Ramos (cell line): Measurements from ENCODE around the gene SH2D3C.

ENCODE experiments used
- in situ Hi-C: fragments of 300-500 bp; cut with MboI; formaldehyde crosslinking; loops from one replicate; pipeline ENCODE4 v1.14.3; 2022; ENCODE audit warnings: low sequenced_read_pairs; ENCODE audit not compliant: unreplicated experiment

Gene SH2D3C

GRCh38 chr9:127788337-127789011 lies 10.0 kb upstream of the SH2D3C start:
- in situ Hi-C loops = no loop called here

GRCh38 chr9:127786773-127787104 lies 8.3 kb upstream of the SH2D3C start:
- in situ Hi-C loops = no loop called here

DNA sequence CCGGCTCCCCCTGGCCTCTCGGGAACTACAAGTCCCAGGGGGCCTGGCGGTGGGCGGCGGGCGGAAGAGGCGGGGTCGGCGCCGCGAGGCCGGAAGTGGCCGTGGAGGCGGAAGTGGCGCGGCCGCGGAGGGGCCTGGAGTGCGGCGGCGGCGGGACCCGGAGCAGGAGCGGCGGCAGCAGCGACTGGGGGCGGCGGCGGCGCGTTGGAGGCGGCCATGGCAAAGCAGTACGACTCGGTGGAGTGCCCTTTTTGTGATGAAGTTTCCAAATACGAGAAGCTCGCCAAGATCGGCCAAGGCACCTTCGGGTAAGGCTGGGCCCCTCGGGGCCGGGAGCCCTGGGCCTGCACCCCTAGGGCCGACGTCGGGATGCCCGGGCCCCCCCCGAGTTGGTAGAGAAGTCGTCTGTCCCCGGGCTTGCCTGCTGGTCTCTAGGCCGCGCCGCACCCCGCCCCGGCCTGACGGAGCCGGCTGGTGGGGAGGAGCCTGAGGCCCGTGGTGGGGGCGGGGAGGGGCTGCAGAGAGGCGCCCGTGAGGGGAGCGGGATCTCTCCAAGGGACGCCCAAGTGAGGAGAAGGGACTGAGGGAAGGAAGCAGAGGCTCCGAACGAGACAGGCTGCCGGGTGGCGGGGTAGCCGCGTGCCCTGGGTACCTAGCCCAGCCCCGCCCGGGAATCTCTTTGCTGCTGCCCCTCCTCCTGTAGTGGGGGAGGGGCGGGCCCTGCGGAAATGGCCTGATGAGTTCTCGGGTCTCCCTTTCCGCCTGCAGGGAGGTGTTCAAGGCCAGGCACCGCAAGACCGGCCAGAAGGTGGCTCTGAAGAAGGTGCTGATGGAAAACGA lies 7.7 kb upstream of the SH2D3C start, which contains the start of gene CDK9:
Gene CDK9 (plus strand): TSS at position 102 of the 840 bp plus-strand sequence. CDS start 115 bp downstream, at position 217.
- in situ Hi-C loops = no loop called here

- in situ Hi-C loops = no loop called here
These were observed 6.8 kb upstream of the SH2D3C start for GRCh38 chr9:127785023-127785932.

- in situ Hi-C loops = loop anchor here (5.0 kb wide), 1 partner anchor 129 kb away; no protein-coding TSS in a partner anchor
These were observed 4.9 kb upstream of the SH2D3C start for GRCh38 chr9:127783111-127784008.

DNA sequence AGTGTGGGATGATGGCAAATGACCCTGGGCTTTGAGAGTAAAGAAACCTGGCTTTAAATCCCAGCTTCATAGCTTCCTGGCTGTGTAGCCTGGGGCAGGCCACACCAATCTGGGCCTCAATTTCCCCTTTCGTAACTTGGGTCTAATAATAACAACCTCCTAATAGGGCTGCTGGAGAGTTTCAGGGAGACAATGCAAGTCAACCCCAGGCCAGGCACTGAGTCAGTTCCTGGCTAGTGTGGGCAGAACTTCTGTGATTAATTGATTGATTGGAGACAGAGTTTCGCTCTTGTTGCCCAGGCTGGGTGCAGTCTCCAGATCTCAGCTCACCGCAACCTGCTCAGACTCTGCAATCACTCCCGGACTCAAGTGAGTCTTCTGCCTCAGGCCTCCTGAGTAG lies 3.3 kb upstream of the SH2D3C start:
- in situ Hi-C loops = loop anchor here (5.0 kb wide), 1 partner anchor 130 kb away; no protein-coding TSS in a partner anchor

DNA sequence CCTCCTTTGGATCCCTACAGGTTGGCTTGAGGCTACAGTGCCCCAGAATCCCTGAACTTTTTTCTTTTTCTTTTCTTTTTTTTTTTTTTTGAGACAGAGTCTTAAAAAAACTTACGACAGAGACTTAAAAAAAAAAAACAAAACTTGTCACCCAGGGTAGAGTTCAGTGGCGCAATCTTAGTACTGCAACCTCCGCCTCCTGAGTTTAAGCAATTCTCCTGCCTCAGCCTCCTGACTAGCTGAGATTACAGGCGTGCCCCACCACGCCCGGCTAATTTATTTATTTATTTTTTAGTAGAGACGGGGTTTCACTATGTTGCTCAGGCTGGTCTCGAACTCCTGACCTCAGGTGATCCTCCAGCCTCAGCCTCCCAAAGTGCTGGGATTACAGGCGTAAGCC lies 2.4 kb upstream of the SH2D3C start:
- in situ Hi-C loops = loop anchor here (5.0 kb wide), 1 partner anchor 131 kb away; no protein-coding TSS in a partner anchor

- in situ Hi-C loops = loop anchor here (5.0 kb wide), 1 partner anchor 132 kb away; no protein-coding TSS in a partner anchor
These were observed 1.8 kb upstream of the SH2D3C start for GRCh38 chr9:127780126-127780885.

GRCh38 chr9:127779136-127779981 lies 893 bp upstream of the SH2D3C start:
- in situ Hi-C loops = no loop called here

DNA sequence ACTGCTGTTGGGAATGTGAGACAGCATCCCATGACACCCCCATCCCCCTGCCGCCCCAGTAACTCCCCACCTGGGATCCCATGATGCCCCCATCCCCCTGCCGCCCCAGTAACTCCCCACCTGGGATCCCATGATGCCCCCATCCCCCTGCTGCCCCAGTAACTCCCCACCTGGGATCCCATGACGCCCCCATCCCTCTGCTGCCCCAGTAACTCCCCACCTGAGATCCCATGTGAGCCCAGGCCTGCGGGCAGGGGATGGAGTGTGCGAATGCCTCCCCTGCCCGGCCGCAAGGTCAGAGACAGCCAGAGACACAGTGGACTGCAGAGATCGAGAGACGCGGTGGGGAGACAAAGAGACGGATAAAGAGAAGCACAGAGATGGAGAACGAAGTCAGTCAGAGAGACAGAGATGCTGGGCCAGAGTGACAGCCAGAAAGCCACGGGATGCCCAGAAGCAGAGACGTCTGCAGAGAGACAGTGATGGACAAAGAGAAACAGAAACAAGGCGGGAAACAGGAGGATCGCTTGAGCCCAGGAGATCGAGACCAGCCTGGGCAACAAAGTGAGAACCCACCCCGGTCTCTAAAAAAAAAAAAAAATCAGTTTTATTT lies 992 bp downstream of the SH2D3C start:
- in situ Hi-C loops = no loop called here

GRCh38 chr9:127776924-127777289 lies 1.6 kb downstream of the SH2D3C start:
- in situ Hi-C loops = no loop called here

- in situ Hi-C loops = no loop called here
These were observed 2.1 kb downstream of the SH2D3C start for GRCh38 chr9:127776195-127776923.

GRCh38 chr9:127773981-127774380 lies 4.5 kb downstream of the SH2D3C start:
- in situ Hi-C loops = no loop called here

- in situ Hi-C loops = no loop called here
These were observed 5.2 kb downstream of the SH2D3C start for GRCh38 chr9:127773272-127773671.

DNA sequence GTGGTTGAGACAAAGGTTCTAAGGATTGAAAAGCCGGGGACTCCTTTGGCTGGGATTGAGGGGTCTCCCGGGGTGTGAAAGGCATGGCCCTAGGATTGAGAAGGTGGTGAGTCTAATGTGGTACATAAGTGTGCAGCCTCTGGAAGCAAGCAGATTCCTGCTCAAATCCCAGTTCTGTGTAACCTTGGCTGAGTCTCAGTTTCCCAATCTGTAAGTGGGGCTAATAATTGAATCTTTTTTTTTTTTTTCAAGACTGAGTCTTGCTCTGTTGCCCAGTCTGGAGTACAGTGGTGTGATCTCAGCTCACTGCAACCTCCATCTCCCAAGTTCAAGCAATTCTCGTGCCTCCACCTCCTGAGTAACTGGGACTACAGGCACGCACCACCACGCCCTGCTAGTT lies 5.9 kb downstream of the SH2D3C start:
- in situ Hi-C loops = no loop called here

DNA sequence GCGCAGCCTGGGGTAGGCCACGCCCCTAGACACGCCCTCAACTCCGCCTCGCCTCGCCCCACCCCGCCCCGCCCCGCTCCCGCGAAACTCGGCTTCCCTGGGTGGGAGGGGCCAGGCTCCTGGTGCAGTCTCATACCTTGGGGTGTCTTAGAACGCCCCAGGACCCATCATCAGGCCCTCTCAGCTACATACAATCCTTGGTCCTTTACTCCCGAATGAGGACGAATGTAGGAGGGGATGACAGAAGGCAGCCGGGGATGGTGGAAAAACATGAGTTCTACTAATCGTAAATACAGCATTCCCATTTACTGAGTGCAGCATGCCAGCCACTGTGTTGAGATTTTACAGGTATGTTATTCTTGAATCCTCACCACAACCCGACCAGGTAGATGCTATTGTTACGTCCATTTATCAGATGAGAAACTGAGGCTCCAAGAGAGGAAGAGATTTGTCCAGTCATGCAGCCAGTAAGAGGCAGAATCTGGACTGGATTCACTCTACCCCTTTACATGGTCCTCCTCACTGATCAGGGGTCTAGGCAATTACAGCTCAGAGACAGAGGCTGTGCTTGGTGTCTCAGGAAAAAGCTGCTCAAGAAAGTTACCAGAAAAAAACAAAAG lies 6.8 kb downstream of the SH2D3C start:
- in situ Hi-C loops = no loop called here
